SHP77 (cell line): ENCODE measurements around the gene IGF2.
A peak's percentile ranks its signal among the peaks of the same experiment; 100 is the strongest.

Source experiments
- DNase-seq, 2 experiments: peaks; one replicate each; lab custom pipeline; 2025; lab: John Stamatoyannopoulos, UW

The IGF2 gene

DNA sequence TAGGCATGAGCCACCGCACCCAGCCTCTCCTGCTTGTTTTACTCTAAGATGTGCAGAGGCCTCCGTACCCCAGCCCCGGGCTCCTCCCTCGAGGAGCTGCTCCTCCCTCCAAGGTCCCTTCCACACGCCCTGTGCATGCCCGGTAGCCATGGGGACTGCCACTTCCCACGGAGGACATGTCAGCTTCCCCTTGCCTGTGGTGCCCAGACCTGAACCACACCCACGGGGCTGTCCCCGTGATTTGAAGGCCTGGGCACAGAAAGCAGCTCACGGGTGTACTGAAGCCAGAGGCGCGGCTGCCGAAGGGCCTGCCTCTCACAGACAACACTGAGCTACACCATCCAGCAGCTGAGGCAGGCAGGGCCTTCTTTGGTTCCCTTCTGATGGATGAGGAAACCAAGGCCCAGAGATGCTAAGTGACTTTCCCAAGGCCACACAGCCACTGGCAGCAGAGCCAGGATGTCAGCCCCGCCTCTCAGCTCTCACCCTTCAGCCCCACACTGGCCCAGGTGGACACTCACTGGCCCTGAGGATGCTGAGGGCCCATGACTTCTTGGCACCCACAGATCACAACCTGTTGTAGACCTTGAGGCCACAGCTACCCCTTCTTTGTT lies 14.5 kb upstream of the IGF2 start:
- DNase-seq: no peak

DNA sequence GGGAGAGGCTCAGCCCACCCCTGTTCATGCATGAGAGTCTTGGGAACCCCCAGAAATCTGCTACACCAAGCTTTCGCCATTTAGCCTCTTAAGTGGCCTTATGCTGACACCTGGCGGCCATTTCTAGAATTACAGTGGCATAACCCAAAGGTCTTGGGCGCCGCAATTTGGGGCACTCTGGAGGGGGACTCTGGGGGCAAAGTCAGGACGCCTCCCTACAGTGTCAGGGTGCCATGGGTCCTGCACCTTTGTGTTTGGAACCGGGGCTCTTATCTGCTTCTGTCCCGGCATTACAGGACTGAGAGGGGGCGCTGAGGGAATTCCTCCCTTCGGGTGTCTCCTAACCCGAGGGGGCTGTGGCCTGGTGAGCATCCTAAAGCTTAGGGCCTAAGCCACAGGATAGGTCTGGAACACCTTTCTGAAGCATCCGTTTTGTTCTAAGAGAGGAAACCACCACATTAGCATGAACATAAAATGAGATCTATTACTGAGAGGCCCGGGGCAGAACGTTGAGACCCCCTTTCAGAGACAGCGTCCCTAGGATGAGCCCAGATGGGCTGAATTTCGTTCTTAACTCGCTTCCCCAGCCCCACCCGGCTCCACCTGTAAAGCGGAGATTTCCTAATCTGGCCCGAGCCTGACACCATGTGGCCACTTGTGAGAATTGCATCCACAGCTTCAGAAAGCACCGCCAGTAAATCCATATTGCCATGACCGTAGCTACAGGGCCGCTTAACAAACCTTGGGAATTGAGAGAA lies 12.5 kb upstream of the IGF2 start:
- peak; percentile 4 to 27 for DNase-seq

DNA sequence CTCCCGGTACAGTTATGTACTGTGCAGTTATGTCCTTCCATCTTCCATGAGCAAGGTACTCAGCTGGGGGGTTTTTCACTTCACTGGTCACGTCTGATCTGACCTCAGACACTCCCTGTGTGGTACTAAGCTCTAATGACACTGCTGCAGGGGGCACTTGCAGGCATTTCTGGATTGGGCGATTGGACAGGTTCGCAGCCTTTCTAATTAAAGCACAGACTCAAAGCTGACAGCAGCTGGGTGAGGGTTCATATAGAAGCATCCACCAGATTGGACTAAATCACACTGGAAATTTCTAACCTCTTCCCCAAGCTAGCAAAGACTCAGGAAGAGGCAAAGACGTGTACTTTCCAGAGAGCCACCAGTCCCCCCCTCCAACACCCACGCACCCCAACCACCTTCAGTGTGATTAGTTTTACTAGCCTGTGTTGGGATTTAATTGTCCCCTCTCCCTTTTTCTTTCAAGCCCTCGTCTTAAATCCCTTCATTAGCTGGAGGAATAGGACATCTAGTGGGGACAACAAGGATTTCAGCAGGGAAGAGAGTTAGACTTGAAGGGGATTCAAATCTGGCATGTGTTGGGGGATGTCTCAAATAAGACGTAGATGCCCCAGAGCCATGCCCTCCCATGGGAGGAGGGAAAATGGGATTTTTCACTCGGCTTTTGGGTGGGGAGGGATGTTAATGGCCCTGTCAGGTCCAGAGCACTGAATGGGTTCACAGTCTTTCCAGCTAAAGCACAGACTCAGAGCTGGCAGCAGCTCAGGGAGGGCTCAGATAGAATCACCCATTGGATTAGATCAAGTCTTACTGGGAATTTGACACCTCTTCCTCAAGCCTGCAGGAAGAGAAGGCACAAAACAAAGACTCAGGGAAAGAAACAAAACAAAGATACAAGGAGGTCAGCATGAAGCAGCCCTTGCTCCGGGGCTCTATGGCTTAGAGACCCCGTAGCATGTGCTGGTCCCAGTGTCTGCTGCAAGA lies 11.0 kb upstream of the IGF2 start:
- no peak for DNase-seq

DNA sequence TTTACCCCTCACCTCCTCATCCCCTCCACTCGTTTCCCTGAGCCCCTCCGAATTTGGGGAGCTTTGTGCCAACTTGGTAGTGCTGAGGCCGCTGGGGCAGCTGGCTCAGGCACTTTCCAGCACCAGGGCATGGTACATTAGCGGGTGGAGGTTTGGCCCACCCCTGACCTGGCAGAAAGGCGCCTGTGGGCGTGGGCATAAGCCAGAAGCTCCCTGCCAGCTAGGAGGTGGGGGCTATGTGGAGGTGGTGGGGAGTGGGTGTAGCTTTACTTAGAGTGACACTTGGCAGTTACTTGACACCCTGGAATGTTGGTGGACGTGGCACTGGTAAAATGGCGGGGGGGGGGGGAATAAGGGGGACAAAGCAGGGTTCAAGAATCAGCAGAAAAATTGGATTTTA lies 10.3 kb upstream of the IGF2 start:
- DNase-seq: no peak

DNA sequence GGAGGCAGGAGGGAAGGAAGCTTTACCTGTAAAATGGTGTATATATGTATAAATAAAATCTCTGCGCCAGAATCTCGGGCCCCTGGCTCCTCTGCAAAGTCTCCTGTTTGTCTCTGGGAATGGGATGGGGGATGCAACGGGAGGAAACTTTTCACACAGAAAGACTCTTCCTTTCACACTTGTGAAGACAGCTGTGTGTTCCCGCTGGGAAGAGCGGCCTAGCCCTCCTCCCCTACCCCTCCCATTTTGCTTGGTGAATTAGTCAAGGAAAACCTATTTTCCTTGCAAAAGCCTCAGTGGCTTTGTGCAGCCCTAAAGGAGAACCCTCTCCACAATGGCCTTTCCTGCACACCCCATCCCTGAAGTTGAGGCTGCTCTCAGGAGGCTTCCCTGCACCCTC lies 9.4 kb upstream of the IGF2 start:
- DNase-seq: no peak

DNA sequence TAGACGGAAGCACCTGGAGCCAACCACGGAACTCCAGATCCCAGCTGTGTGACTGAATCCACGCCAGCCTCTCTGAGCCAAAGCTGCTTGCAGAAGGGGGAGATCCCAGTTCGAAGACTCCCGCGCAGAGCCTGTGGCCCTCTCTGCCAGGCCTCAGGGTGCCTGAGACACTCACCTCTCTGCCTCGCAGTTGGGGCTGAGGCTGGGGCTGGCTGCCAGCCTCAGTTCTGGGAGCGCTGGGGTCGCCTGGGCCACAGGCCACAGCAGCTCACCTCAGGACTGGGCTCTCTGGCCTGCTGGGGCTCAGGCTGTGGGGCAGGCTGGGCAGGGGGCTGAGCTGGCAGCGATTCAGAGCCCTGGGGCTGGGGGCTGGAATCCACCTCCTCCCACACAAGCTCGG lies 8.2 kb upstream of the IGF2 start:
- no peak for DNase-seq

DNA sequence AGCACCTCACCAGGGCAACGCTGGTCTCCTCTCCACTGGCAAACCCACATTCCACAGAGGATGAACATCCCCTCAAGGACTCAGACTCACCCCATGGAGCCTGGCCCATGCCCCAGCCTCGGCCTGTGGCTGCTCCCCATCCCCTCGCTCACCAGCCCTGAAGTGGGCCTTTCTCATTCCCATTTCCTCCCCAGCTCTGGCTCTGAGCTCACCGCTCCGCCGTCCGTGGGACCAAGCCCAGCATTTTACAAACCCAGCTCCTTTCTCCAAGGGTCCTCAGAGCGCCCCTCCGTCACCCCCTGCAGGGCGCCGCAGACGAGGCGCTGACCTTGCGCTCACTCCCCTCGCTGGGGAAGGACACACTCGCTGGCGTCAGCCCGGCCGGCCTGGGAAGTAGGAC lies 6.9 kb upstream of the IGF2 start:
- DNase-seq: no peak

DNA sequence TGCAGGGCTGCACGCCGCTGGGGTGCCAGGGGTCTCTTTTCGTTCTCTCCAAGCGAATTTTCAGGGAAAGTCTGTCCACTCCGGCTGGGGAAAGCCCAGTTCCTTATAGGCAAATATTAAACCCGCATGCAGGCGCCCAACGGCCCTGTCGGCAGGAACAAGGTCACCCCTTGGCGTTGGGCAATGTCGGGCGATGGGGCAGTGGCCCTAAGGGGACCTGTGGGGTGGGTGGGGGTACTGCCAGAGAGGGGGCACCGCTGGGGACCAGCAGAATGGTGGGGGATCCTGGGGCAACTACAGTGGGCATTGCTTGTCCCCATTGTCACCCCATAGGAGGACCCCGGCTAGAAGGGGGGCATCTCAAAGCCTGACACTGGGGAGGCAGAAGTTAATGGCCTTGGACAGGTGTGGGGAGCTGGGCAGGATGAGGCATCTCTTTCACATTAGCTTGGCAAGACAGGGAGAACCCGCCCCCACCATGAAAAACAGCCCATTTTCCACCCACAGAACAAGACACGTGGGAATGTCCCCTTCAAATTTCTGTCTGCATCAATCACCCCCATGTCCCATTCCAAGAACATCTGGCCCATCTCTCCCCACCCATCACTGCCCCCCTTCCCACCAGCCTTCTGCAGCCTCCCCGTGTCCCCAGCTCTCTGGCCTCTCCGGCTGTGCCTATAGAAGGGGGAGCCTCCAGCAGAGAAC lies 5.5 kb upstream of the IGF2 start:
- no peak for DNase-seq

DNA sequence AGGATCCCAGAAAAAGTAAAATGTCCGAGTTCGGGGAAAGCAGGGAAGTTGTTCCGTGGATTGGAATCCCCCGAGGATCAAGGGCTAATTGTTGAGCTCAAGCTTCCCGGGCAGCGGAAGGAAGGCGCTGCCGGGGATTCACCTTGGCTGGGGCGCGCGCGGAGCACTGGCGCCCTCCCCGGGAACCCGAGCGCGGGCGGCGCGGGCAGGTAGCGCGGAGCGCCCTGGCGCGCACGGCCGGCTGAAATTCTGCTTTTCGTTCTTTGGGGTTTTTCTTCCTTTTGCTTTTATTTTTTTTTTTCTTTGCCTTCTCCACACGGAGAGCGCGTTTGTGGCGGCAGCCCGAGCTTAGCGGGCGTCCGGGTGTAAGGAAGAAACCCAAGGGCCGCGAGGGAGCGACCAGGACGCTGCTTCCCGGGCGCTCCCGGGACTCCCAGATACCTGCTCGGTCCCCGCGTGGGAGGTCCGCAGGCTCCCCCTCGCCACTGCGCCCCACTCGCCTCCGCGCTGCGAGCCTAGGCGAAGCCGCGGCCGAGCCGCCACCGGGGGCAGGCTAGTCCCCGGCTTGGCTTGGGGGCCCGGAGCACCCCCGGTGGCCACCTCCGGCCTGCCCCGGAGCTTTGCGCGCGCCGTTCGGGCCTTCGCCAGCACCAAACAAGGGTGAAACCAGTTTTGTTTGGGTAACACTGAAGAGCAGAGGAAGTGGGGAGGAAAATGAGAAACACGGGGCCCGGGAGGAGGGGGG lies 4.8 kb upstream of the IGF2 start:
- no peak for DNase-seq

DNA sequence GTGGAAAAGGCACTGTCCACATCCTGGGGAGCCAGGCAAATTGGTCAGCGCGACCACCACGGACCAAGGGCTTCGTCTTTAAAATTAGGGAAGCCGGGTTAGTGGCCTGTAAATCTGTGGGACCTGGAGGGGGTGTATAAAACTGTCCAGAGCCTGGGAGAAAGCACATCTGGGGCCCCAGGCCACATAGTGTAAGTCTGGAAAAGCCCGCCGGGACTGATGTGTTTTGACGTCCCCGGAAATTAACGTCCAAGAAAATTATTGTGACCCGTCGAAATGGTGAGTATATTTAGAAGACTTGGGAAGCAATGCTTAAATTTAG lies 4.2 kb upstream of the IGF2 start:
- no peak for DNase-seq

DNA sequence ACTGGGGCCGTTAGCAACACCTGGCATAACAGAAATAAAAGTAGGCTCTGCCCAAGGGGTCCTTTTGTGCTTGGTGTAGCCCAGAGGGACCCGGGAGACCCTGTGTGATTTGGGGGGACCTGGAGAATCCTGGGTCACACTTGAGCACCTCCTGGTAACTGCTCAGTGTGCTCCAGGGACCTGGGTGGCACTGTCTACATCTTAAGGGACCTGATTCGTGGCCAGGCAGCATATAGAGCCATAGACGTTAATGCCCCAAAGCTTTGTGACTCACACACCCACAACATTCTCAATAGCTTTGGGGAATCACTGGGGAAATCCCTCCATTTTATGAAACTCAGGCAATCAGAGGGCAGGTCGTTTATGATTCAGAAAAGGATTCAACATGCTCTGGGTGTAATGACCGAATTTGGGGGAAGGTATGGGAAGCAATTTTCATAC lies 3.6 kb upstream of the IGF2 start:
- no peak for DNase-seq

DNA sequence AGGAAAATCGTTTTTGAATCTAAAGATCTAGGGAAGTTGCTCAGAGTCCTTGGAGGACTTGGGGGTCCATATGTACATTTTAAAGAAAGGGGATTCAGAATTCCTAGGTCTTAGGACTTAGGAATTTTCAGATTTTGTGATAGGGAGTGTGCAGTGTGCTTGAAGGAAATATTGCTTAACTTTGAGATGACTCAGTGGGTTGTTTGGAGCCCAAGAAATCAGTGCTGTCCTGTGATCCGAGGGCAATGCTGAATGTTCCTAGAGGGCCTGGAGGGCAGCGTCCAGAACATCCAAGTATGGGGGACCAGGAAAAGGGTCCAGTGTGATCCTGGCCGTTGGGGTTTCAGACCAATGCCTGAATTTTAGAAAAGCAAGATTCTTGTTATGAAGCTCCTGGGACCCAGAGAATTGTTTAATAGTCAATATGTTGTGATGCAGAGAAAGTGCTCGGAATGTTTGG lies 3.1 kb upstream of the IGF2 start:
- DNase-seq: no peak

DNA sequence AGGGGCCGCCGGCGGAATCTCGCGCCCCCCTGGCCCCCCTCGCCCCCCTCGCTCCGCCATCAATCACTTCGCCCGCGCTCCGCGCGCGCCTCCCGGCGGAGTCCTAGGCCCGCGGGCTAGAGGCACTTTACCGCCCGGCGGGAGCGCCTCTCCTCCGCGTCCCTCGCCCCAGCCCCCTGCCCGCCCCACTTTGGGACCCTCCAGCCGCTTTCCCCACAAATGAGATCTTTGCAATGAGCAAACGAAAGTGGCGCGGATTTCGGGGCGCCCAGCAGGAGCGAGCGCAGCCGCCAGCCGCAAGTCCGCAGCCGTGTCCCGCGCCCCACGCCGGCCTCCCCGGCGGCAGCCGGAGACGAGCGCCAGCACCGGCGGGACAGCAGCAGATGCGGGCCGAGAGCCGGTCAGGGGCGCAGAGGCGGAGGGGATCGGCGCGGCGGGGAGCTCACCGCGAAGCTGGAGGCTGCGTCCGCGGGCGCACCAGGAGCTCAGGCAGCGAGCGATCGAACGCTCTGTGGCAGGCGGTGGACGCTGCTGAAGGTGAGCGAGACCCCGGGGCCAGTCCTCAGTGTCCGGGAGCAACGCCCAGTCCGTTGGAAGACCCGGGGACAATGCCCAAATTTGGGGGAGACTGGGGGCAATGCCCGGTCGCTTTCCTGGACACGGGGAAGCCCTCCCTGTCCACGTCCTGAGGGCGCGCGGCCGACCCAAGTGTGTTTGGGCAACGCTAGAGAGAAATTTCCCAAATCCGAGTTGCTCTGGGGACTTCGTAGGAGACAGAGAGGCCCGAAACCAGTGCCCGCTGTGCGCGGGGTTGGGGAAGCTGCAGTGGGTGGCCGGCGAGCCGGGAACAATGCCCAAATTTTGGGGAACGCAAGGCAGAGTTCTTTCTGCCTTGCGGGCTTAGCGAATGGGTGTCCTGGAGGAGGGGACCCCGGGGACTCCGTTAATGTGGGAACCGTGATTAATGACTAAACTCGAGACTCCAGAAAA lies 1.5 kb upstream of the IGF2 start:
- DNase-seq: no peak

DNA sequence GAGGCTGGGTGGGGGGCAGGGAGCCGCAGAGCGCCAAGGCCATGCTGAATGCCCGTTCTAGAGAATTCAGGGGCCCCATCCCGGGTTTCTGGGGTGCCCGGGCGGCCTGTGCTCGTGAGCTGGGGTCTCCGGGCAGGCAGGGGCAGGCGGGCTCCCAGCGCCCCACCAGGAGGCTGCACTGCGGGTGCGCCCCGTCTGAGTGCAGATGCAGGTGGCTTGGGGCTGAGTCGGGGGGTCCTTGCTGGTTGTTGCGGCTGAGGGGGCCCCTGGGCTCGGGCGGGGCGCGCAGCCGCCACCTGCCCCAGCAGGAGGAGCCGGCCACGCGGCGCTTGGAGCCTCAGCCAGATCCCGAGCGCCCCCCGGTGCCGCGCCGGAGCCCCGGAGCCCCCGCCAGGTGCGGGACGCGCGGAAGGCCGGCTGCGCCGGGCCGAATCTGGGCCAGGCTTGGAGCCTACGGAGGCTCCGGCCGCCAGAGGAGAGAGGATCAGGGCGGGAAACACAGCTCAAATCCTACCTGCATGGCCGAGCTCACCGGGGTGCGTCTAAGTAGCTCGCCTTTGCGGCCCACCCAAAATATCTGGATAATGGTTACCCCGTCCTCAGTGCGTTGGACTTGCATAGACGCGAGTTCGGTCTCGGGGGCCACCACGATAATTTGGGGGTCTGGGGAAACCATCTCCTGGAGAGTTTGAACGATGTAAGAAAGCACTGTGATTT lies 590 bp upstream of the IGF2 start:
- no peak for DNase-seq

DNA sequence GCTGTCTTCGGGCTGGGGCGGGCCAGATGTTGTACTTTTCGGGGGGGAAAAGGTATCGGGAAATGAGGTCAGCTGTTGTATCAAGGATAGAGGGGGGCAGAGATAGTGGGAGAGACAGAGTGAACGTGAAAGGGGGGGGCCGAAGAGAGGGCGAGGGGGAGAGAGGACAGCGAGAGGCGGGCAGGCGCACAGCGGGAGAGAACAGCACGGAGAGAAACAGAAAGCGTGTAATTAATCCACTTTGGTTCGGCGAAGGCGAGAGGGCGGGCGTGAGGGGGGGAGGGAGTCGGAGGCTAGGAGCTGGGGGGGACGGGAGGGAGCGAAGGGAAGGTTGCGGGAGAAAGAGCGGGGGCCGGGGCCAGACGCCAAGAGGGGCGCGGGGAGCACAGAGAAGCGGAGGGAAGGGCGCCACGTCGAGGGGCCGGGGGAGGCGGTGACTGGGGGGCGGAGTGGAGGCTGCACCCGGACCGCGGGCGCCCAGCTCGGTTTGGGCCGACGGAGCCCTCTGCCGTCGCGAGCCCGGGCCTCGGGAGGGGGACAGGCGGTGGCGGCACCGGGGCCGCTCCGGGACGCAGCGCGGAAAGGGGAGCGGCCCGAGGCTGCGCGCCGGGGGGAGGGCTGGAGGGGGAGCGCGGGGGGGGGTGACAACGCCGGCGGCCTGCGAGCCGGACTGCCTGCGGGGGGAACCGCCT lies 612 bp downstream of the IGF2 start:
- no peak for DNase-seq

DNA sequence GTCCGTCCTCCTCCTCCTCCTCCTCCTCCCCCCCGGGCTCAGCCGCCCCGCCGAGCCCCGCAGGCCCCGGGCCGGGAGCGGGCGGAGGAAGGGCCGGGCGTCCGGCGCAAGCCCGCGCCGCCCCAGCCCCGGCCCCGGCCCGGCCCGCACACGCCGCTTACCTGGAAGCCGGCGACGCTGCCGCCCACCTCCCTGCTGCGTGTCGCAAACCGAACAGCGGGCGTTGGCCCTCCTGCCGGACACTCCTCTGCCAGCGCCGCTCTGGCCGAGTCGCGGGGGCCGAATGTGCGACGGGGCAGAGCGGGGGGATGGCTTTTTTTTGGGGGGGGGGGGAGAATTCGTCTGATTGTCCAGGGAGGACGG lies 1.1 kb downstream of the IGF2 start:
- no peak for DNase-seq

DNA sequence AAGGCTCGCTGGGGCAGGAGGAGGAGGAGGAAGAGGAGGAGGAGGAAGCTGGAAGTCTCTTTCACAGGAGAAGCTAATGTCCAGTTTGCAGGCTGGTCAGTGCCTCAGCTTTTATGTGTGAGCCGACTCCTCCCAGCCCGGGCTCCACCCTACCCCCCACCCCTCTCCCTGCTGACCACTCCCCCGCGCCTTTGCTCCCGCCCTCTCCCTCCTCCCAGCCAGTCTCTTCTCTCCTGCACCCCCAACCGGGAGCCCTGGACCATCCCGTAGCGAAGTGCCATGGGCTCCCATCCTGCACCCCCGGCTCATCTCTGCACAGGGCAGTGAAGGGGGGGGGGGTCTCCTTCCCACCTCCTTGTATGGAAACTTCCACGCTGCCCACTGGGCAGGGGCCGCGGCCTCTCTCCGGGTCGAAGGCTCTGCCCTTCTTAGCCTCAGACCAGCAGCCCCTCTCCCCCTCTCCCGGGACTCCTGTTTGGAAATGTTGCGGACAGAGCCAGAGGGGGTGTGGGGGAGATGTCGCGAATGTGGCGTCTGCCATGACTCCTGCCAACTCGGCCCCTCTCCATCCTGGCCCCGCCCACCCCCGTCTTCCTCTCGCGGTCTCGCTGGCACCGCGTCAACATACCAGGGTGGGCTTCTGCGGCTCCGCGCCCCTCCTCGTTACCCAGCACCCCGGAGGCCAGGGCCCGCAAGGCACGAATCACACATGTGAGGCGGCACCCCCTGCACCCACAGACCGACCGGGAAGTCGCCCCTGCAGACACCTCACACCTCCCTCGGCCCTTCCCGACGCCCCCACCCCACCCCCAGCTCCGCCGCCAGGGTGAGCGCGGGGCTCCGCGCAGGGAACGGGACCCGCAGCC lies 1.8 kb downstream of the IGF2 start:
- DNase-seq: no peak

DNA sequence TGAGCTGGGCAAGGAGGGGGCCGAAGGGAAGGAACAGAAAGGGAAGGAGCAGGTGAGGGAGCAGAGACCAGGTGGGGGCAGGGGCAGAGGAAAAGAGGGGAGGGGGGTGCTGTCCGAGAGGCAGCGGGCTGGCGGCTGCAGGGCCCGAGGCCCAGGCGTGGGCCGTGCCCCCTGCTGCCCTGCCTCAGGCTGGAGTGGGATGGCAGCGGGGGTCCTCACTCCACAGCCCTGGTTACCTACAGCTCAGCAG lies 2.3 kb downstream of the IGF2 start:
- DNase-seq: no peak
